Mononuclear cell (primary cell): ENCODE measurements around the gene PCDHAC2. TPM values are rescaled to one million over a fixed set of nuclear protein-coding genes. Genes with fewer than 3 reads are reported as not detected.

Source experiments
- H3K27me3 ChIP-seq: 2 replicates; pipeline ENCODE4 v1.6.0; 2011; ENCODE audit warnings: low read length, control low read depth; ENCODE audit not compliant: insufficient read depth
- H3K4me1 ChIP-seq: 2 replicates; pipeline ENCODE4 v1.5.1; 2011; ENCODE audit warnings: mild to moderate bottlenecking, low read length, control low read depth; ENCODE audit not compliant: insufficient read depth
- H3K4me3 ChIP-seq: 2 replicates; pipeline ENCODE4 v1.5.1; 2011; ENCODE audit warnings: mild to moderate bottlenecking, low read length, moderate library complexity
- H3K9me3 ChIP-seq: 2 replicates; pipeline ENCODE4 v1.5.1; 2011; ENCODE audit warnings: low read depth, mild to moderate bottlenecking, control low read depth, low read length
- total RNA-seq: library from RNA; depleted of rRNA; stranded (reverse); fragments of >200 nt; gene quantifications from one replicate; pipeline ENCODE4 v1.2.3, GENCODE V29; 2012

Gene PCDHAC2
- total RNA-seq, 1 donor: not detected

DNA sequence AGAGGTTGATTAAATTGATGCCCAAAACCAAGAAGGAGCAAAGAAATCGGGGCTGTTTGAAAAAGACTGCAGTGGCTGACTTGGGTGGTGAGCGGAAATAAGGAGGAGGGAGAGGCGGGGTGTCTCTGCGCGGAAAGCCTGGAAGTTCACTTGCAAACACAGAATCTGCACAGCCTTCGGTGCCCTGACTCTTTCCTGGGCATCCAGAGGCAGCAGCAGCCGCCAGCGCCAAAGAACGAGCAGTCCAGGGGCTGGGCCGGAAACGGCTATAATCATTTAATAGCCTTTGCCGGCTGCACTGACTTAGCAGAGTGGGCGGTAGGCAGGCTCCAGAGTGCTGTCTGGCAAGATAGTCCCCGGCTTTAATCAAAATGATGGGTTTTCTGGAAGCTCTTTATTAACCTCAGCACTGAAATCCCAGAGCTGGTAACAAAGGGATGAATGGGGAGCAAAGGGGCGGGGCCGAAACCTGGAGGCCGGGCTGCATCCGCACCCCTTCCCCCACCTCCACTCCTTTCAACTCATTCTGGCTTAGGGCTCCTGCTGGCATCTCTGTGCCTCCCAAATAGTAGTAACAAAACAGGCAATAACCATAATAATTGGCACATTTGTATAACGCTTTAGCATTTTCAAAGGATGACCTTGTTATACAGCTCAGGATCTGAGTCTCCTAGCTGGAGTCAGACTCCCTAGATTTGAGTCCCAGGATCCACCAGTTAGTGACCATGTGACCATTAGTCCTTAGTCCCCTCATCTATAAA, 35.7 kb downstream of the PCDHAC2 start:
- H3K27me3 ChIP-seq: peaks cover 16% of the 10 kb centered on the region
- no peaks in the 10 kb centered on the region for H3K9me3 ChIP-seq
- no peaks in the 10 kb centered on the region for H3K4me1 ChIP-seq
- no peak overlapping the region for H3K4me3 ChIP-seq

GRCh38 chr5:141002605-141002965, 36.3 kb downstream of the PCDHAC2 start:
- Histone ChIP-seq H3K9me3 (no peaks in the 10 kb centered on the region), H3K4me1 (no peaks in the 10 kb centered on the region), H3K4me3 (no peak overlapping the region), H3K27me3 (peaks cover 16% of the 10 kb centered on the region)

- Histone ChIP-seq H3K4me1 (no peaks in the 10 kb centered on the region), H3K27me3 (peaks cover 16% of the 10 kb centered on the region), H3K9me3 (no peaks in the 10 kb centered on the region), H3K4me3 (no peak overlapping the region)
Measured at GRCh38 chr5:141003031-141003430, 36.8 kb downstream of the PCDHAC2 start.

- peaks cover 16% of the 10 kb centered on the region for H3K27me3 ChIP-seq
- H3K4me3 ChIP-seq: no peak overlapping the region
- H3K9me3 ChIP-seq: no peaks in the 10 kb centered on the region
- no peaks in the 10 kb centered on the region for H3K4me1 ChIP-seq
Measured at GRCh38 chr5:141003791-141004611, 37.7 kb downstream of the PCDHAC2 start.

DNA sequence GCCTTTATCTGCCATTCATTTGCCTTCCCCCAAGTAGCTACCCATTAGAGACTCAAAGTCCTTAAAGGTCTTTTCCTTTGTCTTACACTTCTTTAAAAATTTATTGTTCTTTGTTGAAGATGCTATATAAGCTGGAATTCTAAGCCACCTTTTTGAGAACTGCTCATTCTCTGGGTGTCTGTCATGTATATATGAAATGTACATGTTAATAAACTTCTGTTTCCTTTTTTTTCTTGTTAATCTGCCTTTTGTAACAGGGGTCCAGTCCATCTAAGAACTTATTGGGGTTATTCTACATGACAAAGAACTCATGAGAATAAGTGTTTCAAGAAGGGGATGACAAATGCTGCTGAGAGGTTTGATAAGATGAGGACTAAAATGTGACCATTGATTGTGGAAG, 41.5 kb downstream of the PCDHAC2 start:
- Histone ChIP-seq H3K27me3 (peaks cover 2% of the 10 kb centered on the region), H3K4me3 (no peak overlapping the region), H3K4me1 (no peaks in the 10 kb centered on the region), H3K9me3 (no peaks in the 10 kb centered on the region)

GRCh38 chr5:141010047-141010793, 43.9 kb downstream of the PCDHAC2 start:
- Histone ChIP-seq H3K4me3 (no peak overlapping the region), H3K27me3 (no peaks in the 10 kb centered on the region), H3K4me1 (no peaks in the 10 kb centered on the region), H3K9me3 (no peaks in the 10 kb centered on the region)

- no peak overlapping the region for H3K4me3 ChIP-seq
- H3K9me3 ChIP-seq: no peaks in the 10 kb centered on the region
- no peaks in the 10 kb centered on the region for H3K4me1 ChIP-seq
Measured at GRCh38 chr5:141017943-141018342, 51.7 kb downstream of the PCDHAC2 start.

More at GRCh38 chr5:141017943-141018342, 51.7 kb downstream of the PCDHAC2 start:
- no peaks in the 10 kb centered on the region for H3K27me3 ChIP-seq

Other genes with a start within 250 kb of the PCDHAC2 start
- gene PCDHA1, start 180.3 kb upstream of the PCDHAC2 start, total RNA-seq: not detected
- gene PCDHA2, start 171.6 kb upstream of the PCDHAC2 start, total RNA-seq: not detected
- not detected for gene PCDHA3, start 165.4 kb upstream of the PCDHAC2 start, total RNA-seq
- not detected for gene PCDHA4, start 159.4 kb upstream of the PCDHAC2 start, total RNA-seq
- gene PCDHA5, start 144.9 kb upstream of the PCDHAC2 start, total RNA-seq: under 0.01 TPM
- gene PCDHA6, start 138.5 kb upstream of the PCDHAC2 start, total RNA-seq: not detected
- gene PCDHA7, start 132.2 kb upstream of the PCDHAC2 start, total RNA-seq: not detected
- gene PCDHA8, start 125.3 kb upstream of the PCDHAC2 start, total RNA-seq: not detected
- not detected for gene PCDHA9, start 118.1 kb upstream of the PCDHAC2 start, total RNA-seq
- not detected for gene PCDHA10, start 110.6 kb upstream of the PCDHAC2 start, total RNA-seq
- 0.10 TPM for gene PCDHA11, start 97.5 kb upstream of the PCDHAC2 start, total RNA-seq
- not detected for gene PCDHA12, start 91.2 kb upstream of the PCDHAC2 start, total RNA-seq
- not detected for gene PCDHA13, start 84.4 kb upstream of the PCDHAC2 start, total RNA-seq
- not detected for gene PCDHAC1, start 40.2 kb upstream of the PCDHAC2 start, total RNA-seq
- under 0.01 TPM for gene PCDHB1, start 84.9 kb downstream of the PCDHAC2 start, total RNA-seq
- gene PCDHB2, start 128.1 kb downstream of the PCDHAC2 start, total RNA-seq: 0.10 TPM
- under 0.01 TPM for gene PCDHB3, start 134.0 kb downstream of the PCDHAC2 start, total RNA-seq
- not detected for gene PCDHB4, start 155.3 kb downstream of the PCDHAC2 start, total RNA-seq
- 0.10 TPM for gene PCDHB5, start 168.7 kb downstream of the PCDHAC2 start, total RNA-seq
- gene PCDHB6, start 183.6 kb downstream of the PCDHAC2 start, total RNA-seq: not detected
- gene PCDHB7, start 206.2 kb downstream of the PCDHAC2 start, total RNA-seq: under 0.01 TPM
- gene PCDHB8, start 211.3 kb downstream of the PCDHAC2 start, total RNA-seq: not detected
- not detected for gene PCDHB16, start 215.9 kb downstream of the PCDHAC2 start, total RNA-seq
- gene PCDHB9, start 220.7 kb downstream of the PCDHAC2 start, total RNA-seq: 0.31 TPM
- not detected for gene PCDHB10, start 225.9 kb downstream of the PCDHAC2 start, total RNA-seq
- gene PCDHB11, start 233.2 kb downstream of the PCDHAC2 start, total RNA-seq: not detected
- gene PCDHB12, start 242.2 kb downstream of the PCDHAC2 start, total RNA-seq: not detected
- not detected for gene PCDHB13, start 247.4 kb downstream of the PCDHAC2 start, total RNA-seq